Fibroblast of lung (primary cell): ENCODE data around the gene ZC3H7B. TPM values are rescaled to one million over a fixed set of nuclear protein-coding genes. Genes with fewer than 3 reads are reported as not detected.

Experiments used
- DNase-seq, 2 donors: peaks; one replicate each; pipeline versions ENCODE4 v3.0.0 to v3.0.0-alpha.2; 2010; ENCODE audit warnings: low read depth in 2 of 2
- H2AFZ ChIP-seq: 2 replicates; pipeline ENCODE4 v1.5.1; 2012; ENCODE audit warnings: low read length, control low read depth, inconsistent platforms
- H3K27ac ChIP-seq: 2 replicates; pipeline ENCODE4 v1.5.1; 2011; ENCODE audit warnings: low read length, control low read depth; ENCODE audit not compliant: insufficient read depth
- H3K27me3 ChIP-seq: 2 replicates; pipeline ENCODE4 v1.5.1; 2011; ENCODE audit warnings: mild to moderate bottlenecking, low read length; ENCODE audit not compliant: control insufficient read depth, insufficient read depth
- H3K36me3 ChIP-seq: 2 replicates; pipeline ENCODE4 v1.5.1; 2011; ENCODE audit warnings: low read length; ENCODE audit not compliant: control insufficient read depth, insufficient read depth
- H3K4me1 ChIP-seq: 2 replicates; pipeline ENCODE4 v1.5.1; 2011; ENCODE audit warnings: low read length; ENCODE audit not compliant: control insufficient read depth, insufficient read depth; ENCODE audit errors: extremely low read depth
- H3K4me2 ChIP-seq: 2 replicates; pipeline ENCODE4 v1.5.1; 2011; ENCODE audit warnings: low read length, control low read depth; ENCODE audit not compliant: insufficient read depth; ENCODE audit errors: extremely low read depth
- H3K4me3 ChIP-seq, 4 experiments: fragments of 200-600 bp in 1 of 4; sonication (generic) in 1 of 4; replicated peaks in 1 of 4; 2 replicates each; pipeline ENCODE4 v1.5.1; 2011 to 2016; ENCODE audit warnings: low read length in 4 of 4, low read depth in 3 of 4, mild to moderate bottlenecking in 3 of 4, control low read depth in 2 of 4, inconsistent platforms in 1 of 4, mixed read lengths in 1 of 4; ENCODE audit not compliant: insufficient read depth in 1 of 4; ENCODE audit errors: control extremely low read depth in 1 of 4
- H3K79me2 ChIP-seq: 2 replicates; pipeline ENCODE4 v1.5.1; 2012; ENCODE audit warnings: mild to moderate bottlenecking, low read length, inconsistent platforms; ENCODE audit not compliant: control insufficient read depth, insufficient read depth
- H3K9ac ChIP-seq: 2 replicates; pipeline ENCODE4 v1.5.1; 2011; ENCODE audit warnings: mild to moderate bottlenecking, low read length, control low read depth; ENCODE audit not compliant: insufficient read depth
- H3K9me3 ChIP-seq: 2 replicates; pipeline ENCODE4 v1.5.1; 2012; ENCODE audit warnings: low read depth, low read length; ENCODE audit not compliant: control insufficient read depth, insufficient read depth
- H4K20me1 ChIP-seq: 2 replicates; pipeline ENCODE4 v1.5.1; 2011; ENCODE audit warnings: low read length; ENCODE audit not compliant: control insufficient read depth, insufficient read depth; ENCODE audit errors: extremely low read depth
- EZH2 ChIP-seq: IDR thresholded peaks from 2 replicates; pipeline ENCODE4 v1.5.1; 2012; ENCODE audit warnings: low read length, control low read depth, mild to moderate bottlenecking; ENCODE audit errors: missing control alignments
- polyA plus RNA-seq, 2 donors: library from polyadenylated mRNA; depleted of rRNA in 1 of 2; stranded (reverse) in 1 of 2; unstranded in 1 of 2; fragments of >200 nt; gene quantifications; 2 replicates each; pipeline ENCODE4 v1.2.1, GENCODE V29; 2011 to 2012; ENCODE audit warnings: missing spikeins in 1 of 2
- total RNA-seq: library from RNA; depleted of rRNA; stranded (reverse); fragments of >200 nt; gene quantifications from 2 replicates; pipeline ENCODE4 v1.2.1, GENCODE V29; 2014
- TF ChIP-seq, protein P1 (sequence below), 2 donors: IDR thresholded peaks in 1 of 2; conservative IDR thresholded peaks in 1 of 2; 1 replicate in 1 of 2; 2 replicates in 1 of 2; pipeline ENCODE4 v1.5.1; 2011 to 2012; ENCODE audit warnings: low read length in 2 of 2, control low read depth in 1 of 2, inconsistent platforms in 1 of 2, low read depth in 1 of 2, mild to moderate bottlenecking in 1 of 2

ZC3H7B gene
- total and polyA plus RNA-seq, 2 donors (not counting 1 experiment from before 2014, with no cell fraction given): 30.6 to 64.4 TPM

DNA sequence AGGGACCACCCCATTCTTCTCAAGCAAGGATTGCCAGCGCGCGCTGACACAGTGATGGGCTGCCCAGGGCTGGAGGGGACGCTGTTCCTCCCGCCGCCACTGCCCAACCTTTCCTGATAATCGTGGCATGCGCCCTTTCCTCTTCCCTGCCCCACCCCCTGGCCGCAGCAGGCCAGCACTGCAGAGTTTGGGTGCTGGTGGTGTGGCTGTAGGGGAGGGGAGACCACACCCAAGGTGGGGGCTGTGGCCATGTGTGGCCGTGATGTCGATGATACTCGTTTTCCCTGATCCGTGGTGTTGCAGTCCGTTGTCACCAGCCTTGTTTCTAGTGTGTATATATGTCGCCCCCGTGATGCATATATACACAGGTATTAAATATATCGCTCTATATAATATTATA is 57.6 kb downstream of the ZC3H7B start:
- Histone ChIP-seq H4K20me1 (no peaks in the 10 kb centered on the region), H3K27me3 (no peaks in the 10 kb centered on the region), H3K9me3 (no peaks in the 10 kb centered on the region), H3K4me3 (no peak overlapping the region), H3K4me1 (no peaks in the 10 kb centered on the region), H3K4me2 (no peak overlapping the region), H3K27ac (no peak overlapping the region), H3K79me2 (no peaks in the 10 kb centered on the region), H3K36me3 (peaks cover 33% of the 10 kb centered on the region), H2AFZ (no peak overlapping the region), H3K9ac (no peak overlapping the region)
- DNase-seq: no peak
- no peak for TF ChIP-seq EZH2
- TF ChIP-seq, protein P1, sequence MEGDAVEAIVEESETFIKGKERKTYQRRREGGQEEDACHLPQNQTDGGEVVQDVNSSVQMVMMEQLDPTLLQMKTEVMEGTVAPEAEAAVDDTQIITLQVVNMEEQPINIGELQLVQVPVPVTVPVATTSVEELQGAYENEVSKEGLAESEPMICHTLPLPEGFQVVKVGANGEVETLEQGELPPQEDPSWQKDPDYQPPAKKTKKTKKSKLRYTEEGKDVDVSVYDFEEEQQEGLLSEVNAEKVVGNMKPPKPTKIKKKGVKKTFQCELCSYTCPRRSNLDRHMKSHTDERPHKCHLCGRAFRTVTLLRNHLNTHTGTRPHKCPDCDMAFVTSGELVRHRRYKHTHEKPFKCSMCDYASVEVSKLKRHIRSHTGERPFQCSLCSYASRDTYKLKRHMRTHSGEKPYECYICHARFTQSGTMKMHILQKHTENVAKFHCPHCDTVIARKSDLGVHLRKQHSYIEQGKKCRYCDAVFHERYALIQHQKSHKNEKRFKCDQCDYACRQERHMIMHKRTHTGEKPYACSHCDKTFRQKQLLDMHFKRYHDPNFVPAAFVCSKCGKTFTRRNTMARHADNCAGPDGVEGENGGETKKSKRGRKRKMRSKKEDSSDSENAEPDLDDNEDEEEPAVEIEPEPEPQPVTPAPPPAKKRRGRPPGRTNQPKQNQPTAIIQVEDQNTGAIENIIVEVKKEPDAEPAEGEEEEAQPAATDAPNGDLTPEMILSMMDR (conservative IDR thresholded peaks at IDR 0.05 in 1 of 2, IDR thresholded peaks at IDR 0.05 in 1 of 2; ENCODE audit: low read depth in 1 of 2, low read length in 2 of 2): no peak

DNA sequence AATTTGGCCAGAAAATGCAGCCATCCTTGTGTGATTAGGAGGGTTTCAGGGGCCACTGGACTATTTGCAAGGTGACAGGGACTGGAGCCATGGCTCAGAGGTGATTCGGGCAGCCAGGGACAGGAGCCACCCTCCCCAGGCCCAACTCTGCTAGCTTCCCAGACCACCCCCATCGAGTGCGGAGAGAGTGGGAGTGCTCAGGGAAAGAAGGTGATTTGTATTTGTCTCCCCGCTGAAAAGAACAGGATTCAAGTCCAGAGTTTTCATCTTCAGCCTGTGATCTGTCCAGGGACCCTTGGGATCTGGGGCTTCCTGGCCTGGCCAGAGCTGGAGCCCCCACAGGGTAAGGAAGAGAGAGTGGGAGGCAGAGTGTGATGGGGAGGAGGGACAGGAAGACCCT is 58.1 kb downstream of the ZC3H7B start:
- no peaks in the 10 kb centered on the region for H3K4me1 ChIP-seq
- H3K27ac ChIP-seq: no peak overlapping the region
- no peaks in the 10 kb centered on the region for H4K20me1 ChIP-seq
- no peaks in the 10 kb centered on the region for H3K79me2 ChIP-seq
- peaks cover 31% of the 10 kb centered on the region for H3K36me3 ChIP-seq
- no peak overlapping the region for H3K9ac ChIP-seq
- DNase-seq: no peak
- H3K4me2 ChIP-seq: no peak overlapping the region
- no peaks in the 10 kb centered on the region for H3K27me3 ChIP-seq
- no peak overlapping the region for H2AFZ ChIP-seq
- no peaks in the 10 kb centered on the region for H3K9me3 ChIP-seq
- no peak for TF ChIP-seq EZH2
- TF ChIP-seq, protein P1 (conservative IDR thresholded peaks at IDR 0.05 in 1 of 2, IDR thresholded peaks at IDR 0.05 in 1 of 2; ENCODE audit: low read depth in 1 of 2, low read length in 2 of 2): no peak
- H3K4me3 ChIP-seq: no peak overlapping the region

DNA sequence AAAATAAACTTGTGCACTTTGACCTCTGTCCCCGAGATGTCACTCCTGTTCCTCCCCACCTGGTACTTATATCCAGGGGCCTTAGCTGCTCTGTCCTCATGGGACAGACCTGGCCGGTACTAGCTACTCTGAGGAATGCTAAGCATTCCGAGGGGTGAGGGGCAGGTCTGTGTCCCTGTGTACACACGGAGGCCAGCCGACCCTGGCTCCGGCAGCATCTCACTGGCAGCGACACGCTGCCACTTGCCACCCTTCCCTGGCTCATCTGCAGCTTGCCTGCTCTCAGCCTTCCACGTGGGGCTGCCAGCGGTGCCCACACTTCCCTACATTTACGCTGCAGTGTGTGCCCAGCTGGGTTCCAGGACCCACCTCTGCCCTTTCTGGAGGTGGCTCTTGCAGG is 58.8 kb downstream of the ZC3H7B start:
- H3K27me3 ChIP-seq: no peaks in the 10 kb centered on the region
- no peak overlapping the region for H3K9ac ChIP-seq
- H3K9me3 ChIP-seq: no peaks in the 10 kb centered on the region
- no peak overlapping the region for H3K4me3 ChIP-seq
- H2AFZ ChIP-seq: no peak overlapping the region
- no peaks in the 10 kb centered on the region for H3K4me1 ChIP-seq
- H4K20me1 ChIP-seq: no peaks in the 10 kb centered on the region
- no peak for DNase-seq
- H3K4me2 ChIP-seq: no peak overlapping the region
- H3K79me2 ChIP-seq: no peaks in the 10 kb centered on the region
- peaks cover 28% of the 10 kb centered on the region for H3K36me3 ChIP-seq
- no peak overlapping the region for H3K27ac ChIP-seq
- TF ChIP-seq, protein P1 (conservative IDR thresholded peaks at IDR 0.05 in 1 of 2, IDR thresholded peaks at IDR 0.05 in 1 of 2; ENCODE audit: low read depth in 1 of 2, low read length in 2 of 2): no peak
- TF ChIP-seq EZH2: no peak
